ENCODE data around the gene RTP2. TPM values are rescaled to one million over a fixed set of nuclear protein-coding genes. Genes with fewer than 3 reads are reported as not detected.

The RTP2 gene
- total and polyA plus RNA-seq, 2 of the 4 experiments (the other 2 are of a cell fraction): not detected

DNA sequence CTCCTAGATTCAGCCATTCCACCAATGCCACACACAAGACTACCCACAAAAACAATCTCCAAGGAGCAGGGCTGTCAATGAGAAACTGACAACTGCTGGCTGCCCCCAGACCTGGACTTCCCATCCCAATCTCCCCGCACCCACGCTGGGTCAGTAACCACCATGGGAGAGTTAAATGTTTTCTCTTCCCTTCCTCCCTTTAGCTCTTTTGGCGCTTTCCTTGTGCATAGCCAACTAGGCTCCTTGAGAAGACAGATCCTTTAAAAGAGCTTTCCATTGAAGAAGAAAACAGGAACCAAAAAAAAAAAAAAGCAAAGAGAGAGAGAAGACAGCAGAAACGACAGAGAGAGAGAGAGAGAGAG is 34.6 kb upstream of the RTP2 start:
- Histone ChIP-seq H3K36me3 (ENCODE audit: control insufficient read depth, insufficient read depth, low read length) (peaks cover 11% of the 10 kb centered on the region), H3K9me3 (ENCODE audit: control insufficient read depth, insufficient read depth, low read length) (no peaks in the 10 kb centered on the region), H2AK5ac (ENCODE audit: low read depth, low read length) (peak overlapping the region; percentile 61; the same call in 1 of the 2 replicates), H2AFZ (replicated peaks; ENCODE audit: low read length, poor library complexity) (peak overlapping the region; percentile 14), H3K4me3 (ENCODE audit: insufficient read depth, low read depth, low read length) (no peak overlapping the region), H3K9ac (ENCODE audit: low read depth, low read length) (no peak overlapping the region), H3K79me1 (ENCODE audit: low read depth in 1 of 2, low read length in 2 of 2) (peaks cover 29 to 81% of the 10 kb centered on the region in 2 experiments), H2BK5ac (ENCODE audit: low read depth, low read length, poor library complexity, severe bottlenecking) (no peak overlapping the region), H3K4me1 (ENCODE audit: control insufficient read depth, insufficient read depth, low read length) (peaks cover 20% of the 10 kb centered on the region), H2BK15ac (ENCODE audit: low read depth, low read length) (no peak overlapping the region; the same call in 2 of the 3 replicates), H3K4me2 (ENCODE audit: low read depth, low read length) (peak overlapping the region; percentile 97), H4K20me1 (ENCODE audit: insufficient read depth, low read length) (peaks cover 63% of the 10 kb centered on the region), H2BK20ac (ENCODE audit: low read depth, low read length) (peak overlapping the region; percentile 60; the same call in 1 of the 2 replicates), H3K18ac (ENCODE audit: low read depth, low read length) (0 out of 2 replicates have a peak overlapping the region, but pooled peaks have one; percentile 14), H3K9me1 (ENCODE audit: insufficient read depth, low read length) (peaks cover 17% of the 10 kb centered on the region), H4K8ac (ENCODE audit: low read depth in 2 of 2, low read length in 2 of 2) (no peak overlapping the region), H3K4ac (ENCODE audit: low read depth, low read length) (peak overlapping the region; percentile 44), H4K91ac (ENCODE audit: insufficient read depth, low read depth, low read length) (peak overlapping the region; percentile 27; the same call in 1 of the 2 replicates), H4K5ac (ENCODE audit: low read depth, low read length) (no peak overlapping the region), H3K27me3 (ENCODE audit: control insufficient read depth, insufficient read depth, low read length) (no peaks in the 10 kb centered on the region), H3K14ac (replicated peaks; ENCODE audit: low read depth, low read length) (peak overlapping the region; percentile 61; the same call in 1 of the 2 replicates), H3K27ac (ENCODE audit: insufficient read depth, low read length) (no peak overlapping the region), H2AK9ac (replicated peaks; ENCODE audit: low read depth, low read length, poor library complexity) (peak overlapping the region; percentile 69), H3K23ac (ENCODE audit: low read depth, low read length) (peak overlapping the region; percentile 77; the same call in 1 of the 2 replicates), H2BK120ac (ENCODE audit: low read depth, low read length) (peak overlapping the region; percentile 63; the same call in 1 of the 2 replicates), H3K56ac (ENCODE audit: extremely low read depth, insufficient read depth, low read length) (no peak overlapping the region)
- no CpG with 5 or more reads among the region's 4 CpGs for WGBS, 2 experiments (ENCODE audit: extremely low coverage in 2 of 2, insufficient read length in 1 of 2)
- dilution Hi-C loops (cut with HindIII; ENCODE audit: low sequenced_read_pairs, unreplicated experiment) (loop anchor here (25.0 kb wide), 1 partner anchor 575 kb away; no protein-coding TSS in a partner anchor), intact Hi-C loops (cut with micrococcal nuclease) (no loop called here), in situ Hi-C loops (cut with MboI; ENCODE audit: low sequenced_read_pairs) (loop anchor here (10.0 to 25.0 kb wide), 5 partner anchors 675 to 1418 kb away; no protein-coding TSS in a partner anchor)
- ChIA-PET CTCF (interaction anchor here (0.6 to 4.5 kb wide), 3 partner anchors 529 to 1218 kb away, joined by 3 to 96 read pairs (median 4); no protein-coding TSS in a partner anchor), POLR2A (ENCODE audit: unreplicated experiment) (interaction anchor here (0.6 kb wide), 4 partner anchors 11 to 1859 kb away, joined by 4 to 16 read pairs (median 8); no protein-coding TSS in a partner anchor)
- BruUV-seq (replicated peaks): no TSS peak
- TF ChIP-seq RFX5 (IDR thresholded peaks at IDR 0.05; ENCODE audit: low read depth, low read length) (no peak), CHD1 (IDR thresholded peaks at IDR 0.05; ENCODE audit: low read depth, low read length) (no peak), BHLHE40 (IDR thresholded peaks at IDR 0.05; ENCODE audit: low read depth, low read length) (no peak), CEBPB (IDR thresholded peaks at IDR 0.05; ENCODE audit: low read depth, low read length) (no peak), MXI1 (IDR thresholded peaks at IDR 0.05; ENCODE audit: borderline replicate concordance, low read depth, low read length) (no peak), MAFK (IDR thresholded peaks at IDR 0.05; ENCODE audit: low read depth, low read length) (no peak), SMC3 (IDR thresholded peaks at IDR 0.05; ENCODE audit: low read depth, low read length) (no peak), RAD21 (IDR thresholded peaks at IDR 0.05; ENCODE audit: low read length) (no peak), RCOR1 (IDR thresholded peaks at IDR 0.05; ENCODE audit: insufficient replicate concordance, low read length) (no peak), POLR2A (IDR thresholded peaks at IDR 0.05; ENCODE audit: low read depth, low read length) (no peak), NFE2L2 (IDR thresholded peaks at IDR 0.05; ENCODE audit: low read depth, low read length) (no peak), FOS (IDR thresholded peaks at IDR 0.05; ENCODE audit: low read depth, low read length) (no peak), USF2 (IDR thresholded peaks at IDR 0.05; ENCODE audit: low read depth, low read length) (no peak), CTCF (conservative IDR thresholded peaks at IDR 0.05; ENCODE audit: low read depth, low read length) (no peak), MAZ (IDR thresholded peaks at IDR 0.05; ENCODE audit: borderline replicate concordance, low read depth, low read length) (no peak)
- TF ChIP-seq, protein P1, sequence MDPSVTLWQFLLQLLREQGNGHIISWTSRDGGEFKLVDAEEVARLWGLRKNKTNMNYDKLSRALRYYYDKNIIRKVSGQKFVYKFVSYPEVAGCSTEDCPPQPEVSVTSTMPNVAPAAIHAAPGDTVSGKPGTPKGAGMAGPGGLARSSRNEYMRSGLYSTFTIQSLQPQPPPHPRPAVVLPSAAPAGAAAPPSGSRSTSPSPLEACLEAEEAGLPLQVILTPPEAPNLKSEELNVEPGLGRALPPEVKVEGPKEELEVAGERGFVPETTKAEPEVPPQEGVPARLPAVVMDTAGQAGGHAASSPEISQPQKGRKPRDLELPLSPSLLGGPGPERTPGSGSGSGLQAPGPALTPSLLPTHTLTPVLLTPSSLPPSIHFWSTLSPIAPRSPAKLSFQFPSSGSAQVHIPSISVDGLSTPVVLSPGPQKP (IDR thresholded peaks at IDR 0.05; ENCODE audit: borderline replicate concordance, low read depth, low read length): no peak
- ATAC-seq (ENCODE audit: low read depth): no peak
- no peak for DNase-seq
